ENCODE data around the gene MSLN. TPM values are rescaled to one million over a fixed set of nuclear protein-coding genes. Genes with fewer than 3 reads are reported as not detected.
A peak's percentile ranks its signal among the peaks of the same experiment; 100 is the strongest.

MSLN gene
- total RNA-seq, 1 experiment from 2014 or later, result not detected

DNA sequence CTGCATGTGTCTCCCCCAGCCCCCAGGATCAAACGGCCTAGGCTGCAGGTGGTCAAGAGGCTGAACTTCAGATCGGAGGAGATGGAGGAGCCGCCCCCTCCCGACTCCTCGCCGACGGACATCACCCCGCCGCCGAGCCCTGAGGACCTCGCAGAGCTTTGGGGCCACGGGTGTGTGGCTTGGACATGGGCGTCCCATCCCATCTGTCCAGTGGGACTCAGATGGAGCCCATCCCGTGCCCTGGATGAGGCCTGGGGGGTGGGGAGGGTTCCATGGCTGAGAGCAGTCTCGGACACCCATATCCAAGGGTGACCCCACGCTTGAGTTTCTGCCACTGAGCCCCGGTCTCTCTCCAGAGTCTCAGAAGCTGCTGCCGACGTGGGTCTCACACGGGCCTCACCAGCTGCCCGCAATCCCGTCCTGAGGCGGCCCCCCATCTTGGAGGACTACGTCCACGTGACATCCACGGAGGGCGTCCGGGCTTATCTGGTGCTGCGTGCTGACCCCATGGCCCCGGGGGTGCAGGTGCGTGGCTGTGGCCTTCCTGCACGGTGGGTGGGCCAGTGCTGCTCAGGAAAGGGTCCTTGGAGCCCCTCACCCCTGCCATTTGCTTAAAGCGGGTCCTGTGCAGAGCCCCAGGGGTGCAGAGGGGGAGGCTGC, 28.8 kb downstream of the MSLN start:
- Histone ChIP-seq H3K27ac (peak overlapping the region; percentile 78; the same call in 1 of the 2 replicates), H3K4me3 (peak overlapping the region; percentile 99), H3K36me3 (peaks cover 46% of the 10 kb centered on the region), H3K27me3 (no peaks in the 10 kb centered on the region), H3K4me1 (peaks cover 4% of the 10 kb centered on the region; the same call in 1 of the 2 replicates), H3K9me3 (replicated peaks) (no peaks in the 10 kb centered on the region)
- DNase-seq, result no peak

DNA sequence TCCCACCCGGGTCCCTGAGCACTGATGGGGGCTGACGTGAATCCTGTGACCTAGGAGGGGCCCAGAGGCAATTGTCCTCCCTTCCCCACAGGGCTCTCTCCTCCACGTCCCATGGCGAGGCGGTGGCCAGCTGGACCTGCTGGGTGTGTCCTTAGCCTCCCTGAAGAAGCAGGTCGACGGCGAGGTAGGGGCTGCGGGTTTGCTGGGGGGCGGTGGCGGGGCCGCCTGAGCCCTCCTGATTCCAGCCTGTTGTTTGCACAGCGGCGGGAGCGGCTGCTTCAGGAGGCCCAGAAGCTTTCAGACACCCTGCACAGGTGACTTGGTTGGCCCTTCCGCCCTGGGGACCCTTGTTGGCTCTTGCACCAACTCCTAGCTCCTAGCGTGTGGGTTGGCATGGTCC, 29.6 kb downstream of the MSLN start:
- Histone ChIP-seq H3K9me3 (replicated peaks) (no peaks in the 10 kb centered on the region), H3K4me3 (no peak overlapping the region), H3K4me1 (peaks cover 4% of the 10 kb centered on the region; the same call in 1 of the 2 replicates), H3K27me3 (no peaks in the 10 kb centered on the region), H3K27ac (no peak overlapping the region), H3K36me3 (peaks cover 52% of the 10 kb centered on the region)
- no peak for DNase-seq

DNA sequence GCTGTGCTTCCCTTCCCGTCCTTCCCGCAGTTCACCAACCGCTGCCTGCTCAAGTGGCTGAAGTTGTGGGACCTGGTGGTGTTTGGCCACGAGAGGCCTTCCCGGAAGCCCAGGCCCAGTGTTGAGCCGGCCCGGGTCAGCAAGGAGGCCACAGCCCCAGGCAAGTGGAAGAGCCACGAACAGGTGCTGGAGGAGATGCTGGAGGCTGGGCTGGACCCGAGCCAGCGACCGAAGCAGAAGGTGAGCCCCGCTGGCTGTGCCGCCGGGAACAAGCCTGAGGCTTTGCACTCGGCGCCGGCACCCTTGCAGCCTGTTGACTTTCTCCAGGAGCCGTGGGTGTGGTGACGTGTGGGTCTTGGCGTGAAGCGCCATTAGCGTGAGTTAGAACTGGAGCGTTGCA, 30.6 kb downstream of the MSLN start:
- Histone ChIP-seq H3K9me3 (replicated peaks) (no peaks in the 10 kb centered on the region), H3K27me3 (no peaks in the 10 kb centered on the region), H3K4me1 (peaks cover 4% of the 10 kb centered on the region; the same call in 1 of the 2 replicates), H3K4me3 (no peak overlapping the region), H3K36me3 (peaks cover 58% of the 10 kb centered on the region), H3K27ac (no peak overlapping the region)
- DNase-seq, result no peak

DNA sequence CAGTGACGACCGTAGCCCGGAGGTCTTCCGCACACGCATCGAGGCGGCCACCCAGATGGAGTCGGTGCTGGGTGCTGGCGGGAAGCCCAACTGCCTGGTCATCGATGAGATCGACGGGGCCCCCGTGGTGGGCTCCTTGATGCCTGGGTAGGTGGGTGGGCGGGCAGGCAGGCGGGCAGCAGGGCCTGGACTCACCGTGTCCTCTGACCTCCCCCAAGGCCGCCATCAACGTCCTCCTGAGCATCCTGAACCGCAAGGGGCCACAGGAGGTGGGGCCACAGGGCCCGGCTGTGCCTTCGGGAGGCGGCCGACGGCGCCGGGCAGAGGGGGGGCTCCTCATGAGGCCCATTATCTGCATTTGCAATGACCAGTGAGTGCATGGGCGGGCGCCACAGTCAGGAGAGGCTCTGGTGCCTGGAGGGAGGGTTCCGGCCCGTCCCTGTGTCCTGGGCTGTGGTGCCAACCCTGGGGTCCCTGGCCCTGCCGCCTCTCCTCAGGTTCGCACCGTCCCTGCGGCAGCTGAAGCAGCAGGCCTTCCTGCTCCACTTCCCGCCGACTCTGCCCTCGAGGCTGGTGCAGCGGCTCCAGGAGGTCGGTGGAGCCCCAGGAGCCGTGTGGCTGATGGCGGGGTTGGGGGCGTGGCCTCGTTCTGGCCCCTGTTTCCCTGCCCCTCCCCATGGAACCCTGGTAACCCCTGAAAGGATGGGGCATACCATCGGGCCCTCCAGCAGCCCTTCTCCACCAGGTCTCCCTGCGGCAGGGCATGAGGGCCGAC, 31.9 kb downstream of the MSLN start:
- Histone ChIP-seq H3K27me3 (no peaks in the 10 kb centered on the region), H3K4me1 (peaks cover 4% of the 10 kb centered on the region; the same call in 1 of the 2 replicates), H3K4me3 (no peak overlapping the region), H3K36me3 (peaks cover 71% of the 10 kb centered on the region), H3K9me3 (replicated peaks) (no peaks in the 10 kb centered on the region), H3K27ac (no peak overlapping the region)
- no peak for DNase-seq

DNA sequence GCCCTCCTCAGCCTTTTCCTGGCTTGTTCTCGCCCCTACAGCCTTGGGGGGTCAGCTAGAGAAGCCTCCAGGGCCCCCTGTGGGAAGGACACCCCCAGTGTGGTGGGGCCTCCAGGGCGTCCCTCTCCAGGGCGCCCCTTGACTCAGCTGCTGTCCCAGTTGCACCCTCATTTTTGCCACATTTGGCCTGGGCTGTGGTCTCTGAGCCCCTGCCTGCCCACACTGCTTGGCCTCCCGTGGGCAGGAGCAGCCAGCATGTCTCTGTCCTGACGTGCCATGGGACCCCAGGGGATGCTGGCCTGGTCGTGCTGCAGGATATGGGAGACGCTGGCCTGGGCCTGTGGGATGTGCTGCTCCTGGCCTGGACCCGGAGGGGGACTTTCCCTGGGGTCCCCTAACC, 32.9 kb downstream of the MSLN start:
- no peak for DNase-seq
- Histone ChIP-seq H3K36me3 (peaks cover 75% of the 10 kb centered on the region), H3K9me3 (replicated peaks) (no peaks in the 10 kb centered on the region), H3K4me3 (no peak overlapping the region), H3K27me3 (no peaks in the 10 kb centered on the region), H3K27ac (no peak overlapping the region), H3K4me1 (peaks cover 4% of the 10 kb centered on the region; the same call in 1 of the 2 replicates)

DNA sequence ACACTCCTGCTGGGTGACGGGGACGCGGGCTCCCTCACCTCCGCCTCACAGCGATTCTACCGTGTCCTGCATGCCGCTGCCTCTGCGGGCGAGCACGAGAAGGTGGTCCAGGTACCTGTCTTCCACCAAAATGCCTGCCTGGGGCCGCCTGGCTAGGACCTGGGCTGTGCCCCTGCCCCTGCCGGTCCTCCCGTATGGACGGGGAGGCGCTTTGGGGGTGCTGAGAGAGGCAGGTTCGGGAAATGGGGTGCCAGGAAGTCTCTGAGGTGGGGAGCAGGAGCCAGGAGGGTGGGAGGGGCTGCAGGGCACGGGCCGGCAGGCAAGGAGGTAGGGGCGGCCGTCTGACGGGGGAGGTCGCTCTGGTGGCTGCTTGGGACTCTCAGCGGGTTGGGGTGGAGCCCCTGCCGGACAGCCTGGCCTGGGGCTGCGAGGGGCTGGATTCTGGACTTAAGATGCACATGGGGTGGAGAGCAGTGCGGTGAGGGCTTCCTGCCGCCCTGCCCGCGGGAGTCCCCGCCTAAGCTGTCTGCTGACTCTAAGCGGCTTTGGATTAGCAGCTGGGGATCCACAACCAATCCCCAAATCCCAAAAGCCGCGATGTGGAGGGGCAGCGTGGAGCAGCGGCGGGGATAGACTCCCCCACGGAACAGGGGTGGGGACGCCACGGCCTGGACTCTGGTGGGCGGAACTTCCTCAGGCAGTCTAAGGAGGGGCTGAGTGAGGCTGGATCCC, 33.7 kb downstream of the MSLN start:
- no peaks in the 10 kb centered on the region for H3K27me3 ChIP-seq
- peaks cover 4% of the 10 kb centered on the region; the same call in 1 of the 2 replicates for H3K4me1 ChIP-seq
- no peak overlapping the region for H3K27ac ChIP-seq
- H3K4me3 ChIP-seq, result no peak overlapping the region
- H3K36me3 ChIP-seq, result peaks cover 75% of the 10 kb centered on the region
- no peaks in the 10 kb centered on the region for H3K9me3 ChIP-seq (replicated peaks)
- no peak for DNase-seq

DNA sequence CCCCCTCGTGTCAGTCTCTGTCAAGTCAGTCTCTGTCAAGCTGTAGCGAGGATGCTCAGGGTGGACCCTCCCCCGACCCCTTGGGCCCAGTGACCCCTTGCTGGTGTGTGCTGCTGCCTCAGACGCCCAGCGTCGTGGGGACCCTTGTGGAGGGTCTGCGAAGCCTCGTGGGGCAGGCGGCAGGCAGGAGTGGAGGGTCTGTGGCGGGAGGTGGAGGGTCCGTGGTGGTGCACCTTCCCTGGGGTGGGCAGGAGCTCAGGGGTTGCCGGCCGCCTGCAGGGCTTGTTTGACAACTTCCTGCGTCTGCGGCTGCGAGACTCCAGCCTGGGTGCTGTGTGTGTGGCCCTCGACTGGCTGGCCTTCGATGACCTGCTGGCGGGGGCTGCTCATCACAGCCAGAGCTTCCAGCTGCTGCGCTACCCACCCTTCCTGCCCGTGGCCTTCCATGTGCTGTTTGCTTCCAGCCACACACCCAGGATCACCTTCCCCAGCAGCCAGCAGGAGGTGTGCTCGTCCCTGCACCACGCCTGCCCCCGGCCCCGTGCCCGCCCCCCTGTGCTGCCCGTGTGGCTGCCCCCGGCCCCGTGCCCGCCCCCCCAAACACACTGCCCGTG, 34.4 kb downstream of the MSLN start:
- H3K27ac ChIP-seq, result no peak overlapping the region
- H3K27me3 ChIP-seq, result no peaks in the 10 kb centered on the region
- peaks cover 70% of the 10 kb centered on the region for H3K36me3 ChIP-seq
- no peaks in the 10 kb centered on the region for H3K9me3 ChIP-seq (replicated peaks)
- no peak for DNase-seq
- H3K4me3 ChIP-seq, result no peak overlapping the region
- no peaks in the 10 kb centered on the region; the same call in 1 of the 2 replicates for H3K4me1 ChIP-seq

DNA sequence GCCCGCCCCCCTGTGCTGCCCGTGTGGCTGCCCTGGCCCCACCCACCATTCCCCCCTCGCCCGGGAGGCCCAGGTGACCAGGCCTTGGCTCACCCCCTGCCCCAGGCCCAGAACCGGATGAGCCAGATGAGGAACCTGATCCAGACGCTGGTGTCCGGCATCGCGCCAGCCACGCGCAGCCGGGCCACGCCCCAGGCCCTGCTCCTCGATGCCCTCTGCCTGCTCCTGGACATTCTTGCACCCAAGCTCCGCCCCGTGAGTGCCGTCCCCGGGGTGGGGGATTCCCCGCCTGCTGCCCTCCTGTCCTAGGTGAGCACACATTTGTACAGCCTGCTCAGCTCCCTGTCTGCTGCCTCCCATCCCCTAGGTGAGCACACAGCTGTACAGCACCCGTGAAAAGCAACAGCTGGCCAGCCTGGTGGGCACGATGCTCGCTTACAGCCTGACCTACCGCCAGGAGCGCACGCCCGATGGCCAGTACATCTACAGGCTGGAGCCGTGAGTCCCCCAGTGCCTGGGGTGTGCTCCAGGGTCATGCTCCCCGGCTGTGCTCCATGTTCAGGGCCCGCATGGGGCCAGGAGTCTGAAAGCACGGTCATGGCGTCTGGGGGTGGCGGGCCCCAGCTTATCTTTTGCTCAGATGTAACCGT, 35.2 kb downstream of the MSLN start:
- H3K36me3 ChIP-seq, result peaks cover 63% of the 10 kb centered on the region
- peaks cover under 1% of the 10 kb centered on the region; the same call in 1 of the 2 replicates for H3K4me1 ChIP-seq
- no peaks in the 10 kb centered on the region for H3K9me3 ChIP-seq (replicated peaks)
- no peak for DNase-seq
- no peak overlapping the region for H3K27ac ChIP-seq
- H3K27me3 ChIP-seq, result no peaks in the 10 kb centered on the region
- H3K4me3 ChIP-seq, result no peak overlapping the region

DNA sequence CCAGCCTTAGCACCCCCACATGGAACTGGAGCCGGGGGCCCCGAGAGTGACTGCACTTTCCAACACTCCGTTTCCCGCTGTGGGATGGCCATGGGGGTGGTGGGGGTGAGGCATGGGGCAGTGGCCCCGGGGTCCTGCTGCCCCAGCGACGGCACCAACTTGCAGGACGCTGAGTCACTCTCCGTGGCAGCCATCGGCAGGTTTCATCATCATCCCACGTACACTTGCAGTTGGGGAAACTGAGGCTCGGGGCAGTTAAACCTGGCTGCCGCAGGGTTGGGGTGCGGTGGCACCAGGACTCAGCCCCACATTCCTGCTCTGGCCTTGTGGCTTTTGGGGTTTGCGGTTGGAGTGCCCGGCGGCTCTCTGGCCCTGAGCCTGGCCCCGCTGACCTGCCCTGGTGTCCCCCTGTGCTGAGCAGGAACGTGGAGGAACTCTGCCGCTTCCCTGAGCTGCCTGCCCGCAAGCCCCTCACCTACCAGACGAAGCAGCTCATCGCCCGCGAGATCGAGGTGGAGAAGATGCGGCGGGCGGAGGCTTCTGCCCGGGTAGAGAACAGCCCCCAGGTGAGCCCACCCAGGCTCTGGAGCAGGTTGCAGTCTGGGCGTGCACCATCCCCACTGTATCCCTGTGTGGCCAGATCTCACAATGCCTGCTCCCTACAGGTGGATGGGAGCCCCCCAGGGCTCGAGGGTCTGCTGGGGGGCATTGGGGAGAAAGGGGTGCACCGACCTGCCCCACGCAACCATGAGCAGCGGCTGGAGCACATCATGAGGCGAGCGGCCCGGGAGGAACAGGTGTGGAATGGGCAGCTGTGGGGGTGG, 36.0 kb downstream of the MSLN start:
- DNase-seq, result no peak
- H3K4me1 ChIP-seq, result peaks cover 6% of the 10 kb centered on the region

DNA sequence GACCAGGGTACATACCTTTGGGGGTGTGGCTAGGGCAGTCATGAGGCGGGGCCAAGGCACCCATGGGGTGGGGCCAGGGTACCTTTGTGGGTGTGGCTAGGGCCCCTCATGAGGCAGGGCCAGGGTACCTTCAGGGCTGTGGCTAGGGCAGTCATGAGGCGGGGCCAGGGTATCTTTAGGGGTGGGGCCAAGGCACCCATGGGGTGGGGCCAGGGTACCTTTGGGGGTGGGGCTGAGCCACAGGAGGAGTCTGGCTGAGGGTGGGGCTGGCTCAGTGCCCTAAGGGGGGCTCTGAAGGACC, 36.5 kb downstream of the MSLN start:
- peak; percentile 29 to 43 for DNase-seq
- H3K4me3 ChIP-seq, result no peak overlapping the region
- no peaks in the 10 kb centered on the region for H3K9me3 ChIP-seq (replicated peaks)
- no peaks in the 10 kb centered on the region for H3K27me3 ChIP-seq
- peaks cover 6% of the 10 kb centered on the region for H3K4me1 ChIP-seq
- H3K36me3 ChIP-seq, result peaks cover 49% of the 10 kb centered on the region
- H3K27ac ChIP-seq, result no peak overlapping the region

More for the DNA sequence above, 36.0 kb downstream of the MSLN start:
- no peaks in the 10 kb centered on the region for H3K27me3 ChIP-seq
- no peak overlapping the region for H3K4me3 ChIP-seq
- H3K36me3 ChIP-seq, result peaks cover 55% of the 10 kb centered on the region
- H3K9me3 ChIP-seq (replicated peaks), result no peaks in the 10 kb centered on the region
- no peak overlapping the region for H3K27ac ChIP-seq

DNA sequence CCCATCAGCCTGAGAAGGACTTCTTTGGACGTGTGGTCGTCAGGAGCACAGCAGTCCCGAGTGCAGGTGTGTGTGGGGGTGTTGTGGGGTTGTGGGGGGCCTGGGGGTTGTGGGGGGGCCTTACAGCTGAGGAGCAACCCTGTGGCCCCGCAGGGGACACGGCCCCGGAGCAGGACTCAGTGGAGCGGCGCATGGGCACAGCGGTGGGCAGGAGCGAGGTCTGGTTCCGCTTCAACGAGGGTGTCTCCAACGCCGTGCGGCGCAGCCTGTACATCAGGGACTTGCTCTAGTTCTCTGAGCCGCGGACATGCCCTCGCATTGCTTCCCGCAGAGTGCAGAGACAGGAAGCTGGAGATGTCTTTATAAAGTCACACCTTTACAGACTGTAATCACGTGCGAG, 37.2 kb downstream of the MSLN start:
- H3K36me3 ChIP-seq, result peaks cover 43% of the 10 kb centered on the region
- no peaks in the 10 kb centered on the region for H3K27me3 ChIP-seq
- no peak overlapping the region for H3K27ac ChIP-seq
- H3K4me1 ChIP-seq, result peaks cover 12% of the 10 kb centered on the region
- H3K9me3 ChIP-seq (replicated peaks), result no peaks in the 10 kb centered on the region
- no peak overlapping the region for H3K4me3 ChIP-seq
- no peak for DNase-seq

DNA sequence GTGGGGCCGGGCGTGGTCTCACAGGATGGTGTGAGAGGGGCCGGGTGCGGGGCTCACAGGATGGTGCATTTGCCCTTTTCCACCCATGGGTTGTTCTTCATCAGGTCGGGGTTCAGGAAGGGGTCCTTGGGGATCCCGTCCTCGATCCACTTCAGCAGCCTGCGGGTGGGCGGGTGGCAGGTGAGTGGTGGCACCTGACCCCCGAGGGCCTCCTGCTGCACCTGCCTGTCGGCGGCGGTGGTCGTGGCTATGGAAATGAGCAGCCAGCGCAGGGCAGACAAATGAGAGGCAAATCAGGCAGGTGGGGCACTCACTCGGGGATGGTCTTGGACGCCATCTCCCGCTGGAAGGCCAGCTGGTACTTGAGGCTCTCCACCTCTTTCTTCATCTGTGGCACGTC, 38.1 kb downstream of the MSLN start:
- no peaks in the 10 kb centered on the region for H3K27me3 ChIP-seq
- H3K4me3 ChIP-seq, result no peak overlapping the region
- no peak for DNase-seq
- no peaks in the 10 kb centered on the region for H3K9me3 ChIP-seq (replicated peaks)
- H3K4me1 ChIP-seq, result peaks cover 22% of the 10 kb centered on the region
- H3K27ac ChIP-seq, result no peak overlapping the region
- peaks cover 34% of the 10 kb centered on the region for H3K36me3 ChIP-seq

DNA sequence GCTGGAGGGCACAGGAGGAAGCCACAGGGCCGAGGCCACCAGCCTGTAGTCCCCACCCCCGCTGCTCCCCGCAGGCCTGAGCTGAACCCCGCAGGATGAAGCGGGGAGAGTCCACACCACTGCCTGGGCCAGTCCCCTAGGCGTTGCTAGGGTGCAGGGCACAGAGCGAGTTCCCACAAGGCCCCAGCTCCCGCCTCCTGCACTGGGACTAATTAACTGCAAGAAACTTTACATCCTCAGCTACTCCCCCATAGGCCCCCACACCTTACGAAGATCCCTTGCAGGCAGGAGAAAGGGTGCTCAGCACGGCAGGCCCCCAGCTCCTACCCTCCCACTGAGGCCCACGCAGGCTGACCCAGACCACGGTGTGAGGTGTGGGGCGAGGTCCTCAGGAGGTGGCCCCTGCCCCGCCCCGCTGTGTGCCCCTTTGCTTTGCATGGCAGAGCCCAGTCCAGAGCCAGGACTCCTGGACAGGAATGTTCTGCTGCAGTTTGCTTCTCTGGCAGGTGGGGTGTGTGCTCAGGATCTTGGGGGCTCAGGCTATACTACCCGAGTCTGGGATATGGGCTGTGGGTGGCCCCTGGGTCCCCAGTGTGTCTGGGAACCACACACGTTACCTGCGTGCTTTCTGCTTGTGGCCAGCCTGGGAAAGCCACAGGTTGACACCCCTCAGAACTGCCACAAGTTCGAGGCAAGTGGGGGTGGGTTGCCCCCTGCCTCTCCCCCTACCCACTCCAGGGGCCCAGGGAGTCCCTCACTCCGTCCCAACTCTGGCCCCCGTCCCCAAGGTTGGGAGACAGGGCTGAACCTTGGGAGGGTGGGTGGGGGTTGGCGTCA, 38.8 kb downstream of the MSLN start:
- H3K36me3 ChIP-seq, result peaks cover 29% of the 10 kb centered on the region
- H3K27ac ChIP-seq, result no peak overlapping the region
- no peak for DNase-seq
- H3K9me3 ChIP-seq (replicated peaks), result no peaks in the 10 kb centered on the region
- no peak overlapping the region for H3K4me3 ChIP-seq
- H3K27me3 ChIP-seq, result no peaks in the 10 kb centered on the region
- peaks cover 28% of the 10 kb centered on the region for H3K4me1 ChIP-seq

Measured in SJCRH30 (cell line).